IMR-90 (cell line): Measurements from ENCODE around the gene ZNF584. TPM values are rescaled to one million over a fixed set of nuclear protein-coding genes. Genes with fewer than 3 reads are reported as not detected.

Experiments
- ATAC-seq: fragments of 200-7000 bp; cut with Tn5 transposase; 2 replicates; pipeline ENCODE4 v1.9.1; 2020; ENCODE audit warnings: low read depth, mild to moderate bottlenecking, moderate library complexity
- BruUV-seq: library from RNA; stranded (reverse); fragments of 400-500 nt; replicated peaks from 2 replicates; lab custom pipeline; 2021; lab: Mats Ljungman, UMichigan
- CTCF ChIA-PET: fragments of 300-600 bp; formaldehyde crosslinking; extraction: SDS; loops from one replicate; lab custom pipeline; 2021; ENCODE audit warnings: antibody characterized with exemption; lab: Yijun Ruan, JAX
- POLR2A ChIA-PET: fragments of 300-600 bp; sonication (Branson Sonifier 250); formaldehyde crosslinking; loops from one replicate; lab custom pipeline; 2022; ENCODE audit warnings: antibody characterized with exemption; ENCODE audit not compliant: unreplicated experiment; lab: Charles Lee
- DNase-seq: peaks from one replicate; pipeline ENCODE4 v3.0.0; 2013
- H2AFZ ChIP-seq: replicated peaks from 2 replicates; pipeline ENCODE3; 2013; ENCODE audit warnings: low read length, mild to moderate bottlenecking; ENCODE audit not compliant: poor library complexity
- H2AK5ac ChIP-seq: 2 replicates; pipeline ENCODE4 v1.6.1; 2013; ENCODE audit warnings: low read depth, low read length, inconsistent platforms
- H2AK9ac ChIP-seq: replicated peaks from 2 replicates; pipeline ENCODE3; 2013; ENCODE audit warnings: mild to moderate bottlenecking, low read depth, low read length, moderate library complexity; ENCODE audit not compliant: poor library complexity
- H2BK120ac ChIP-seq: 2 replicates; pipeline ENCODE4 v1.6.1; 2013; ENCODE audit warnings: low read depth, low read length, inconsistent platforms
- H2BK15ac ChIP-seq: 3 replicates; pipeline ENCODE4 v1.6.1; 2013; ENCODE audit warnings: low read depth, low read length, inconsistent platforms
- H2BK20ac ChIP-seq: 2 replicates; pipeline ENCODE4 v1.6.1; 2013; ENCODE audit warnings: low read depth, mild to moderate bottlenecking, inconsistent platforms, low read length, moderate library complexity
- H2BK5ac ChIP-seq: 2 replicates; pipeline ENCODE4 v1.6.1; 2013; ENCODE audit warnings: mild to moderate bottlenecking, low read depth, low read length, inconsistent platforms; ENCODE audit not compliant: poor library complexity, severe bottlenecking
- H3K14ac ChIP-seq: replicated peaks from 2 replicates; pipeline ENCODE4 v1.6.1; 2013; ENCODE audit warnings: low read depth, low read length, inconsistent platforms
- H3K18ac ChIP-seq: 2 replicates; pipeline ENCODE4 v1.6.1; 2013; ENCODE audit warnings: low read depth, low read length, control low read depth
- H3K23ac ChIP-seq: 2 replicates; pipeline ENCODE4 v1.6.1; 2013; ENCODE audit warnings: low read depth, low read length, inconsistent platforms
- H3K27ac ChIP-seq: 2 replicates; pipeline ENCODE4 v1.5.1; 2013; ENCODE audit warnings: mild to moderate bottlenecking, control low read depth, low read length; ENCODE audit not compliant: insufficient read depth
- H3K27me3 ChIP-seq: 2 replicates; pipeline ENCODE4 v1.6.1; 2013; ENCODE audit warnings: low read length; ENCODE audit not compliant: control insufficient read depth, insufficient read depth
- H3K36me3 ChIP-seq: 2 replicates; pipeline ENCODE4 v1.6.1; 2013; ENCODE audit warnings: low read length, mixed read lengths; ENCODE audit not compliant: control insufficient read depth, insufficient read depth
- H3K4ac ChIP-seq: 2 replicates; pipeline ENCODE4 v1.6.1; 2013; ENCODE audit warnings: low read depth, low read length, inconsistent platforms
- H3K4me1 ChIP-seq: 2 replicates; pipeline ENCODE4 v1.6.1; 2013; ENCODE audit warnings: low read length, mixed read lengths; ENCODE audit not compliant: control insufficient read depth, insufficient read depth
- H3K4me2 ChIP-seq: 2 replicates; pipeline ENCODE4 v1.6.1; 2013; ENCODE audit warnings: low read depth, mild to moderate bottlenecking, control low read depth, low read length, moderate library complexity
- H3K4me3 ChIP-seq: 2 replicates; pipeline ENCODE4 v1.5.1; 2013; ENCODE audit warnings: low read depth, mild to moderate bottlenecking, control low read depth, low read length, moderate library complexity; ENCODE audit not compliant: insufficient read depth
- H3K56ac ChIP-seq: 2 replicates; pipeline ENCODE4 v1.6.1; 2013; ENCODE audit warnings: low read length, inconsistent platforms; ENCODE audit not compliant: insufficient read depth; ENCODE audit errors: extremely low read depth
- H3K79me1 ChIP-seq, 2 experiments: 2 replicates each; pipeline ENCODE4 v1.6.1; 2013; ENCODE audit warnings: low read length in 2 of 2, inconsistent platforms in 1 of 2, low read depth in 1 of 2
- H3K9ac ChIP-seq: 2 replicates; pipeline ENCODE4 v1.6.1; 2013; ENCODE audit warnings: low read depth, low read length, control low read depth
- H3K9me1 ChIP-seq: 2 replicates; pipeline ENCODE4 v1.6.1; 2013; ENCODE audit warnings: low read length, inconsistent platforms; ENCODE audit not compliant: insufficient read depth
- H3K9me3 ChIP-seq: 2 replicates; pipeline ENCODE4 v1.6.1; 2013; ENCODE audit warnings: low read length; ENCODE audit not compliant: control insufficient read depth, insufficient read depth
- H4K20me1 ChIP-seq: 2 replicates; pipeline ENCODE4 v1.6.1; 2013; ENCODE audit warnings: low read length, inconsistent platforms; ENCODE audit not compliant: insufficient read depth
- H4K5ac ChIP-seq: 2 replicates; pipeline ENCODE4 v1.6.1; 2013; ENCODE audit warnings: mild to moderate bottlenecking, low read depth, low read length, control low read depth
- H4K8ac ChIP-seq, 2 experiments: 2 replicates each; pipeline ENCODE4 v1.6.1; 2013; ENCODE audit warnings: low read depth in 2 of 2, low read length in 2 of 2, control low read depth in 1 of 2, inconsistent platforms in 1 of 2
- H4K91ac ChIP-seq: 2 replicates; pipeline ENCODE4 v1.6.1; 2013; ENCODE audit warnings: low read depth, low read length, inconsistent platforms; ENCODE audit not compliant: insufficient read depth
- BHLHE40 ChIP-seq: fragments of 150-350 bp; IDR thresholded peaks from 2 replicates; pipeline ENCODE4 v1.6.1; 2016; ENCODE audit warnings: mild to moderate bottlenecking, low read depth, low read length
- CEBPB ChIP-seq: IDR thresholded peaks from 2 replicates; pipeline ENCODE4 v1.6.1; 2012; ENCODE audit warnings: low read depth, low read length, improper control_type of control experiment
- CHD1 ChIP-seq: IDR thresholded peaks from 2 replicates; pipeline ENCODE4 v1.6.1; 2012; ENCODE audit warnings: low read depth, low read length, improper control_type of control experiment
- MAFK ChIP-seq: IDR thresholded peaks from 2 replicates; pipeline ENCODE4 v1.6.1; 2012; ENCODE audit warnings: low read depth, low read length, improper control_type of control experiment
- MAZ ChIP-seq: IDR thresholded peaks from 2 replicates; pipeline ENCODE4 v1.6.1; 2012; ENCODE audit warnings: low read depth, mild to moderate bottlenecking, low read length, improper control_type of control experiment, moderate library complexity, borderline replicate concordance
- MXI1 ChIP-seq: IDR thresholded peaks from 2 replicates; pipeline ENCODE4 v1.6.1; 2012; ENCODE audit warnings: low read depth, mild to moderate bottlenecking, low read length, moderate library complexity, borderline replicate concordance
- NFE2L2 ChIP-seq: fragments of 150-350 bp; IDR thresholded peaks from 2 replicates; pipeline ENCODE4 v1.6.1; 2016; ENCODE audit warnings: low read depth, mild to moderate bottlenecking, low read length
- POLR2A ChIP-seq: IDR thresholded peaks from 2 replicates; pipeline ENCODE4 v1.6.1; 2012; ENCODE audit warnings: mild to moderate bottlenecking, low read depth, low read length
- RAD21 ChIP-seq: IDR thresholded peaks from 2 replicates; pipeline ENCODE4 v1.6.1; 2012; ENCODE audit warnings: low read length, improper control_type of control experiment
- RCOR1 ChIP-seq: IDR thresholded peaks from 2 replicates; pipeline ENCODE4 v1.6.1; 2012; ENCODE audit warnings: mild to moderate bottlenecking, low read length, improper control_type of control experiment; ENCODE audit not compliant: insufficient replicate concordance
- RFX5 ChIP-seq: IDR thresholded peaks from 2 replicates; pipeline ENCODE4 v1.8.0; 2012; ENCODE audit warnings: low read depth, mild to moderate bottlenecking, low read length, moderate library complexity
- SMC3 ChIP-seq: fragments of 150-350 bp; IDR thresholded peaks from 2 replicates; pipeline ENCODE4 v1.6.1; 2016; ENCODE audit warnings: low read depth, mild to moderate bottlenecking, antibody characterized with exemption, low read length, moderate library complexity
- WGBS, 2 experiments: methylation state at CpG; one replicate each; pipeline versions ENCODE4 v1.1.5 to v1.1.7; 2013; ENCODE audit warnings: missing lambda C conversion rate in 2 of 2; ENCODE audit not compliant: insufficient read length in 1 of 2; ENCODE audit errors: extremely low coverage in 2 of 2; 5-methylcytosine and 5-hydroxymethylcytosine counted together
- dilution Hi-C: fragments of 300-500 bp; cut with HindIII; formaldehyde crosslinking; loops from one replicate; pipeline ENCODE4 v1.14.3; 2018; ENCODE audit warnings: low sequenced_read_pairs; ENCODE audit not compliant: unreplicated experiment
- in situ Hi-C: fragments of 300-500 bp; cut with MboI; formaldehyde crosslinking; loops from 3 replicates; pipeline ENCODE4 v1.14.3; 2019; ENCODE audit warnings: low sequenced_read_pairs, inconsistent platforms, mixed read lengths
- intact Hi-C: fragments of 100-400 bp; cut with micrococcal nuclease; formaldehyde crosslinking; loops from 2 replicates; pipeline ENCODE4 v1.10.0; 2022
- polyA plus RNA-seq, 3 experiments: library from polyadenylated mRNA; depleted of rRNA; stranded (reverse); fragments of >200 nt; gene quantifications; 2 replicates each; pipeline ENCODE4 v1.2.3, GENCODE V29; 2012; ENCODE audit warnings: low replicate concordance in 1 of 3
- total RNA-seq: library from RNA; depleted of rRNA; stranded (reverse); fragments of >200 nt; gene quantifications from 2 replicates; pipeline ENCODE4 v1.2.3, GENCODE V29; 2012
- TF ChIP-seq, protein P1 (sequence below): fragments of 150-350 bp; IDR thresholded peaks from 2 replicates; pipeline ENCODE4 v1.6.1; 2016; ENCODE audit warnings: low read depth, mild to moderate bottlenecking, low read length, moderate library complexity, borderline replicate concordance
- TF ChIP-seq, protein P2 (sequence below): fragments of 150-350 bp; IDR thresholded peaks from 2 replicates; pipeline ENCODE4 v1.6.1; 2017; ENCODE audit warnings: mild to moderate bottlenecking, antibody characterized with exemption, low read length, low read depth

The ZNF584 gene
- total and polyA plus RNA-seq, 2 of the 4 experiments (the other 2 are of a cell fraction), result 11.6 to 15.4 TPM

DNA sequence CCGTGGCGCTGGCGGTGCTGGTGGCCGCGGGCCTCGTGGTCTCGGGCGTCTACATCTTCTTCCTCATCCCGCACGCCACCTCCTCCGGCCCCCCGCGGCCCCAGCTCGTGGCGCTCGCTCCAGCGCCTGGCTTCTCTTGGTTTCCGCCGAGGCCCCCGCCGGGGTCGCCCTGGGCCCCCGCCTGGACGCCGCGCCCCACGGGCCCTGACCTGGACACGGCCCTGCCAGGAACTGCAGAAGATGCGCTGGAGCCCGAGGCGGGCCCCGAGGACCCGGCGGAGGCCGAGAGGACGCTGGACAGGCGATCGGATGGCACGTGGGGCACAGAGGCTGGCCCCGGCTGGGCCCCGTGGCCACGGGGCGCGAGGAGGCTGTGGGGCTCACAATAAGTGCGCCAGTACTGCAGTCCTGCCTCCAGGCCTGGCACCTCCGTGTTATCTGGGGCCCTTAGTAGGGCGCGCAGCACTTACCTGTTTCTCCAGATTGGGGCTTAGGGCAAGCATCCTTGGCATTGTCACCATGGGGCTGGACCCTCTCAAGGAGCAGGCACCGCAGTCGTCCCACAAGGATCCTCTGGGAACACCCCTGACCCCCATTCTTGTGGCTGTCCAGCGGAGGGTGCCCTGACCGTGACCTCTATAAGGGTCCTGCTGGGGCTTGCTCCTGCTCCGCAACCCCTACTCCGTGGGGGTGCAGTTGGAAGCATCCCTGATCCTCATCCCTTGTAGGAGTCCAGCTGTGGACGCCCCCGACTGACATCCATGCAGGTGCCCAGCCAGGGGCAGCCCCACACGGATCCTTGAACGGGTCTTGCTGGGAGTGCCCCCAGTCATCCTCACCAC, 11.5 kb upstream of the ZNF584 start:
- no peak for DNase-seq
- peaks cover 28% of the 10 kb centered on the region for H4K20me1 ChIP-seq
- in situ Hi-C loops, result no loop called here

More for the DNA sequence above, 11.5 kb upstream of the ZNF584 start:
- ChIA-PET POLR2A (no interaction called here), CTCF (no interaction called here)
- Histone ChIP-seq H2AFZ (no peak overlapping the region), H3K18ac (no peak overlapping the region), H3K9me3 (no peaks in the 10 kb centered on the region), H3K79me1 (peaks cover 9 to 35% of the 10 kb centered on the region in 2 experiments), H4K91ac (no peak overlapping the region), H2AK9ac (no peak overlapping the region), H2BK20ac (no peak overlapping the region), H3K23ac (no peak overlapping the region), H3K9me1 (no peaks in the 10 kb centered on the region), H2BK5ac (no peak overlapping the region), H3K27me3 (no peaks in the 10 kb centered on the region), H3K56ac (no peak overlapping the region), H3K27ac (no peak overlapping the region), H2BK120ac (no peak overlapping the region), H3K14ac (no peak overlapping the region), H4K8ac (no peak overlapping the region), H2AK5ac (no peak overlapping the region), H3K36me3 (peaks cover 26% of the 10 kb centered on the region), H4K5ac (no peak overlapping the region), H3K4me1 (peaks cover 3% of the 10 kb centered on the region), H3K4me3 (no peak overlapping the region), H3K4me2 (no peak overlapping the region), H3K9ac (no peak overlapping the region), H2BK15ac (no peak overlapping the region), H3K4ac (no peak overlapping the region)
- intact Hi-C loops, result no loop called here
- no peak for ATAC-seq
- TF ChIP-seq BHLHE40 (no peak), CHD1 (no peak), RCOR1 (no peak), RAD21 (no peak), RFX5 (no peak), NFE2L2 (no peak), POLR2A (no peak), MAFK (no peak), MXI1 (no peak), CEBPB (no peak), SMC3 (no peak), MAZ (no peak)
- TF ChIP-seq, protein P1, sequence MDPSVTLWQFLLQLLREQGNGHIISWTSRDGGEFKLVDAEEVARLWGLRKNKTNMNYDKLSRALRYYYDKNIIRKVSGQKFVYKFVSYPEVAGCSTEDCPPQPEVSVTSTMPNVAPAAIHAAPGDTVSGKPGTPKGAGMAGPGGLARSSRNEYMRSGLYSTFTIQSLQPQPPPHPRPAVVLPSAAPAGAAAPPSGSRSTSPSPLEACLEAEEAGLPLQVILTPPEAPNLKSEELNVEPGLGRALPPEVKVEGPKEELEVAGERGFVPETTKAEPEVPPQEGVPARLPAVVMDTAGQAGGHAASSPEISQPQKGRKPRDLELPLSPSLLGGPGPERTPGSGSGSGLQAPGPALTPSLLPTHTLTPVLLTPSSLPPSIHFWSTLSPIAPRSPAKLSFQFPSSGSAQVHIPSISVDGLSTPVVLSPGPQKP, result no peak
- TF ChIP-seq, protein P2, sequence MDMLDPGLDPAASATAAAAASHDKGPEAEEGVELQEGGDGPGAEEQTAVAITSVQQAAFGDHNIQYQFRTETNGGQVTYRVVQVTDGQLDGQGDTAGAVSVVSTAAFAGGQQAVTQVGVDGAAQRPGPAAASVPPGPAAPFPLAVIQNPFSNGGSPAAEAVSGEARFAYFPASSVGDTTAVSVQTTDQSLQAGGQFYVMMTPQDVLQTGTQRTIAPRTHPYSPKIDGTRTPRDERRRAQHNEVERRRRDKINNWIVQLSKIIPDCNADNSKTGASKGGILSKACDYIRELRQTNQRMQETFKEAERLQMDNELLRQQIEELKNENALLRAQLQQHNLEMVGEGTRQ, result no peak
- no TSS peak for BruUV-seq
- dilution Hi-C loops, result no loop called here
- WGBS, 2 experiments, result 61% methylated on average over 32 of the region's 58 CpGs; no CpG with 5 or more reads in 1 of the 2 experiments
